RWPE1 (cell line): ENCODE measurements around the gene FAM217B.

ENCODE experiments used
- CTCF ChIA-PET: fragments of 350-600 bp; sonication (Branson Sonifier 250); formaldehyde crosslinking; extraction: SDS; loops from one replicate; lab custom pipeline; 2021; lab: Yijun Ruan, JAX
- POLR2A ChIA-PET: fragments of 400-600 bp; formaldehyde crosslinking; extraction: SDS; loops from one replicate; lab custom pipeline; 2020; ENCODE audit warnings: antibody characterized with exemption; ENCODE audit not compliant: low non-redundant PET; lab: Yijun Ruan, JAX
- DNase-seq: peaks from one replicate; pipeline ENCODE4 v3.0.0; 2012; ENCODE audit warnings: low spot score
- H3K27ac ChIP-seq: fragments of 450-650 bp; 2 replicates; pipeline ENCODE4 v1.5.1; 2017
- CTCF ChIP-seq: fragments of 450-650 bp; conservative IDR thresholded peaks from 2 replicates; pipeline ENCODE4 v1.5.1; 2017; ENCODE audit warnings: low read depth, mild to moderate bottlenecking

The FAM217B gene

GRCh38 chr20:59958123-59958522 is 17.9 kb downstream of the FAM217B start, which contains the start of gene CDH26:
Gene CDH26 (plus strand): TSS chr20:59958423. CDS start chr20:59958727, 304 bp downstream.
- no peak for DNase-seq
- no peak for TF ChIP-seq CTCF
- no peak within 1 kb of the TSS for H3K27ac ChIP-seq
- ChIA-PET POLR2A (no interaction called here), CTCF (interaction anchor here (0.6 to 1.3 kb wide), 4 partner anchors 9 to 152 kb away, joined by 3 to 5 read pairs (median 4); no protein-coding TSS in a partner anchor)

GRCh38 chr20:59958626-59959025 is 18.4 kb downstream of the FAM217B start:
- no peak for TF ChIP-seq CTCF
- POLR2A ChIA-PET = no interaction called here
- DNase-seq = no peak
- CTCF ChIA-PET = interaction anchor here (0.6 to 1.3 kb wide), 4 partner anchors 10 to 153 kb away, joined by 3 to 5 read pairs (median 4); no protein-coding TSS in a partner anchor
- no peak overlapping the region for H3K27ac ChIP-seq

- peak; percentile 44 for DNase-seq
- no peak for TF ChIP-seq CTCF
- ChIA-PET POLR2A (no interaction called here), CTCF (interaction anchor here (0.6 to 1.1 kb wide), 3 partner anchors 10 to 88 kb away, joined by 3 read pairs; no protein-coding TSS in a partner anchor)
- H3K27ac ChIP-seq = no peak overlapping the region
These were observed 21.2 kb downstream of the FAM217B start for GRCh38 chr20:59961423-59961822.

GRCh38 chr20:59962155-59962554 is 22.0 kb downstream of the FAM217B start:
- no peak for DNase-seq
- ChIA-PET POLR2A (interaction anchor here (1.2 kb wide), 1 partner anchor 18 kb away, joined by 3 read pairs; no protein-coding TSS in a partner anchor), CTCF (interaction anchor here (0.7 to 1.1 kb wide), 2 partner anchors 12 to 15 kb away, joined by 3 read pairs; no protein-coding TSS in a partner anchor)
- TF ChIP-seq CTCF = no peak
- no peak overlapping the region for H3K27ac ChIP-seq

- TF ChIP-seq CTCF = no peak
- ChIA-PET POLR2A (no interaction called here), CTCF (interaction anchor here (0.6 kb wide), 1 partner anchor 57 kb away, joined by 4 read pairs; no protein-coding TSS in a partner anchor)
- H3K27ac ChIP-seq = no peak overlapping the region
- no peak for DNase-seq
These were observed 26.2 kb downstream of the FAM217B start for GRCh38 chr20:59966428-59966827.

- no peak overlapping the region for H3K27ac ChIP-seq
- DNase-seq = no peak
- ChIA-PET POLR2A (no interaction called here), CTCF (interaction anchor here (0.5 to 1.0 kb wide), 7 partner anchors 10 to 373 kb away, joined by 3 to 8 read pairs (median 3); partner anchors contain the start of genes CDH26 and SYCP2)
- TF ChIP-seq CTCF = no peak
These were observed 31.2 kb downstream of the FAM217B start for GRCh38 chr20:59971428-59971827.
